Measurements from ENCODE around the gene ZNF438. TPM values are rescaled to one million over a fixed set of nuclear protein-coding genes. Genes with fewer than 3 reads are reported as not detected.

Gene ZNF438
- total and polyA plus RNA-seq, 2 of the 4 experiments (the other 2 are of a cell fraction), result 1.8 to 2.9 TPM

GRCh38 chr10:30825022-30825421, 206.6 kb downstream of the ZNF438 start:
- peaks cover 28% of the 10 kb centered on the region for H3K4me1 ChIP-seq (ENCODE audit: control insufficient read depth, insufficient read depth, low read length)
- H3K36me3 ChIP-seq (ENCODE audit: control insufficient read depth, insufficient read depth, low read length), result no peaks in the 10 kb centered on the region
- H4K91ac ChIP-seq (ENCODE audit: insufficient read depth, low read depth, low read length), result peak overlapping the region; percentile 37
- H2BK5ac ChIP-seq (ENCODE audit: low read depth, low read length, poor library complexity, severe bottlenecking), result no peak overlapping the region
- H3K4me2 ChIP-seq (ENCODE audit: low read depth, low read length), result no peak overlapping the region
- H3K18ac ChIP-seq (ENCODE audit: low read depth, low read length), result no peak overlapping the region; the same call in 1 of the 2 replicates
- peak overlapping the region; percentile 9 for H3K4ac ChIP-seq (ENCODE audit: low read depth, low read length)
- H3K27me3 ChIP-seq (ENCODE audit: control insufficient read depth, insufficient read depth, low read length), result no peaks in the 10 kb centered on the region
- H4K8ac ChIP-seq (ENCODE audit: low read depth in 2 of 2, low read length in 2 of 2), result peak overlapping the region in 1 of 2 experiments; percentile 20; a peak in 1 of 4 replicates
- TF ChIP-seq MAFK (IDR thresholded peaks at IDR 0.05; ENCODE audit: low read depth, low read length) (no peak), MXI1 (IDR thresholded peaks at IDR 0.05; ENCODE audit: borderline replicate concordance, low read depth, low read length) (no peak), NFE2L2 (IDR thresholded peaks at IDR 0.05; ENCODE audit: low read depth, low read length) (no peak), RFX5 (IDR thresholded peaks at IDR 0.05; ENCODE audit: low read depth, low read length) (no peak), FOS (IDR thresholded peaks at IDR 0.05; ENCODE audit: low read depth, low read length) (no peak), POLR2A (IDR thresholded peaks at IDR 0.05; ENCODE audit: low read depth, low read length) (no peak), ELK1 (IDR thresholded peaks at IDR 0.05; ENCODE audit: borderline replicate concordance, low read depth, low read length) (no peak), BHLHE40 (IDR thresholded peaks at IDR 0.05; ENCODE audit: low read depth, low read length) (no peak), RAD21 (IDR thresholded peaks at IDR 0.05; ENCODE audit: low read length) (no peak), RCOR1 (IDR thresholded peaks at IDR 0.05; ENCODE audit: insufficient replicate concordance, low read length) (no peak), USF2 (IDR thresholded peaks at IDR 0.05; ENCODE audit: low read depth, low read length) (no peak), CHD1 (IDR thresholded peaks at IDR 0.05; ENCODE audit: low read depth, low read length) (no peak), CEBPB (IDR thresholded peaks at IDR 0.05; ENCODE audit: low read depth, low read length) (no peak)
- peak overlapping the region; percentile 1; the same call in 2 of the 3 replicates for H2BK15ac ChIP-seq (ENCODE audit: low read depth, low read length)
- peak overlapping the region; percentile 23 for H2BK120ac ChIP-seq (ENCODE audit: low read depth, low read length)
- no peak overlapping the region; the same call in 1 of the 2 replicates for H3K14ac ChIP-seq (replicated peaks; ENCODE audit: low read depth, low read length)
- H4K5ac ChIP-seq (ENCODE audit: low read depth, low read length), result no peak overlapping the region; the same call in 1 of the 2 replicates
- CTCF ChIA-PET, result interaction anchor here (0.7 kb wide), 1 partner anchor 1497 kb away, joined by 4 read pairs; no protein-coding TSS in a partner anchor
- peak overlapping the region; percentile 73; the same call in 1 of the 2 replicates for H2AK5ac ChIP-seq (ENCODE audit: low read depth, low read length)
- no CpG with 5 or more reads among the region's 3 CpGs for WGBS, 2 experiments (ENCODE audit: extremely low coverage in 2 of 2, insufficient read length in 1 of 2)
- no peak overlapping the region for H3K4me3 ChIP-seq (ENCODE audit: insufficient read depth, low read depth, low read length)
- dilution Hi-C loops (cut with HindIII; ENCODE audit: low sequenced_read_pairs, unreplicated experiment) (no loop called here), intact Hi-C loops (cut with micrococcal nuclease) (no loop called here), in situ Hi-C loops (cut with MboI; ENCODE audit: low sequenced_read_pairs) (no loop called here)
- no peaks in the 10 kb centered on the region for H4K20me1 ChIP-seq (ENCODE audit: insufficient read depth, low read length)
- H3K9ac ChIP-seq (ENCODE audit: low read depth, low read length), result no peak overlapping the region
- H2AK9ac ChIP-seq (replicated peaks; ENCODE audit: low read depth, low read length, poor library complexity), result peak overlapping the region; percentile 62
- no peak overlapping the region for H2AFZ ChIP-seq (replicated peaks; ENCODE audit: low read length, poor library complexity)
- no peaks in the 10 kb centered on the region for H3K9me3 ChIP-seq (ENCODE audit: control insufficient read depth, insufficient read depth, low read length)
- no peak for DNase-seq
- H3K79me1 ChIP-seq (ENCODE audit: low read depth in 1 of 2, low read length in 2 of 2), result peaks cover 0 to 5% of the 10 kb centered on the region in 2 experiments; a peak in 2 of 4 replicates
- POLR2A ChIA-PET (ENCODE audit: unreplicated experiment), result no interaction called here
- H3K27ac ChIP-seq (ENCODE audit: insufficient read depth, low read length), result no peak overlapping the region
- peak overlapping the region; percentile 13; the same call in 1 of the 2 replicates for H2BK20ac ChIP-seq (ENCODE audit: low read depth, low read length)
- ATAC-seq (ENCODE audit: low read depth), result no peak
- no TSS peak for BruUV-seq (replicated peaks)
- no peak overlapping the region for H3K23ac ChIP-seq (ENCODE audit: low read depth, low read length)
- H3K56ac ChIP-seq (ENCODE audit: extremely low read depth, insufficient read depth, low read length), result no peak overlapping the region
- H3K9me1 ChIP-seq (ENCODE audit: insufficient read depth, low read length), result peaks cover 24% of the 10 kb centered on the region
